Activated CD8-positive, alpha-beta memory T cell treated with anti-CD3 and anti-CD28 coated beads, Interleukin-2, amount 50 U/mL, for 1 hour (primary cell): ENCODE data around the gene RAF1.
A peak's percentile ranks its signal among the peaks of the same experiment; 100 is the strongest.
"Not testable (repeated sequence)": the region's sequence is repeated elsewhere in the genome, so short reads cannot be mapped to it uniquely, and the experiment has no call there.

Experiments used
- DNase-seq: peaks from one replicate; pipeline ENCODE4 v3.0.0-alpha.2; 2020; ENCODE audit errors: extremely low read depth

The RAF1 gene

DNA sequence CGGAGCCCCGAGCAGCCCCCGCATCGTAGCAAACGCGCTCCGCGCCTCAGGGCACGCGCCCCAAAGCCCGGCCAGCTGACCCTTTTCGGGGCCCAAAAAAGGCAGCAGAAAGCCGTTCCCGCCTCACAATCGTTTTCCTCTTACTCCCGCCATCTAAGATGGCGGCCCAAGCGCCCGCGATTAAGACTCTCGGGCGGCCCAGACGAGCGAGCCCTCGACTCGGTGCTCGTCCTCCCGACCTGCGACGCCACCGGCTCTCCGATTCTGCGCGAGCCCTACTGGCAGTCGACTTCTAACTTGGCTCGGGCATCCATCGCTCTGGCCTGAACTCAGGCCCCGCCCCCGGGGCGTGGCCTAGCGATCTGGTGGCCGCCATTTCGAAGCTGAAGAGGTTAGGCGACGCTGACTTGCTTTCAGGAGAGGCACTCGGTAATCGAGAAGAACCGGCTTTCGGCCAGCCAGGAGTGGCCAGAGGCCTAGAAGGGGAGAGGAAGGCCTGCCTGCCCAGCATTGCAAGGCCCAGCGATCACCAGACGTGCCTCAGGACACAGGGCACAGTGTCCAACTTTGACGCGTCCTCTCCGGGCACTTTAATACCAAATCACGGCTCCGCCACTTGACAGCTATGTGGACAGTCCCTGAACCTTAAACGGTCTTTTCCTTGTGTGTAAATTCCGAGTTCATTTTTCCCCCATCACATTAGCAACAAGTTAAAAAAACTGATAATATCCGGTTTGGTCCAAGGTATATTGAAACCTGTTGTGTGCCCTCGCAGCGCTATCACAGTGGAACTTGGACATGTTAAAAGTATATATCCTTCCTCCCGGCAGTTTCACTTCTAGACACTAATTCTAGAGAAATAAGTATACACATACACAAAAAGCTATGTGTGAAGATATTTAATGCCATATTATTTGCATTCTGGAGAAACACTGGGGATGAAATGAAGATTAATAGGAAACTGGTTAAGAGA lies at the start of gene RAF1:
Gene RAF1, minus strand, starts transcription at position 182 of the 973 bp plus-strand sequence. CDS start 45,396 bp downstream, outside the sequence.
- DNase-seq, result peak; percentile 86

DNA sequence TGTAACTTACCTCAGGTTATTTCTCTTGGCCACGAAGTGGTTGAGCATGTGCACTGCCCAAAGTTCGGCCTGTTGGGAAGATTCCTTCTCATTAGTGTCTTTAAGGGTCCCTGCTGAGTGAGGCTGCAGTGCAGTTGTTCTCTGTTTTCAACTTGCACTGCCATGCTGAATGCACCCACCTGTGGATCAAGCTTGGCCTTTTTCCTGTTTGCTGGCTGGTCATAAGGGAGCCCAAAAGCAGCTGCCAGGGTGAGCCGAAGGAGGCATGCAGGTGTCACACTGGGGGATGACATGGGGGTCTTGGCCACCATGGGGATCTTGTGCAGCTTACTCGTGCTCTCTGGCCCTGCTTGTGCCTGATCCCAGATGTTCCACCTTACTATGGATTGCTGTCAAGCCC lies 46.1 kb upstream of the RAF1 start:
- no peak for DNase-seq

DNA sequence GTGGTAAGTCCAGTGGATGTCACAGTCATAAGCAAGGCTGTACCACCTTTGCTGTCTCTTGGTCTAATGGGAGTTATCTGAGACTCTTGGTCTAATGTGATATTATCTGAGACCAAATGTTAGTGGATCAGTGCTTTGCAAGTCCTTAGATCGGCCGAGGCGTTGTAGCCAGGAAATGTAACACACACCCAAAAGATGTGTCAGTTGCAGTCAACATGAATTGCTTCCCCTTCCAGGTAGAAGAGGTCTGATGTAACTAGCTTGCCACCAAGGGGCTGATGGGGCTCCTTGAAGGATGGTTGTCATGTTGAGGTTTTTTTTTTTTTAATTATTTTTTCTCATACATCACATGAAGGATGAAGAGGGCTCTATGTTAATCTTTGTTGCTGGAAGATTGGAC lies 45.4 kb upstream of the RAF1 start:
- no peak for DNase-seq

GRCh38 chr3:12708584-12709192 lies 44.8 kb upstream of the RAF1 start:
- DNase-seq, result no peak

GRCh38 chr3:12707449-12707848 lies 43.5 kb upstream of the RAF1 start:
- no peak for DNase-seq

DNA sequence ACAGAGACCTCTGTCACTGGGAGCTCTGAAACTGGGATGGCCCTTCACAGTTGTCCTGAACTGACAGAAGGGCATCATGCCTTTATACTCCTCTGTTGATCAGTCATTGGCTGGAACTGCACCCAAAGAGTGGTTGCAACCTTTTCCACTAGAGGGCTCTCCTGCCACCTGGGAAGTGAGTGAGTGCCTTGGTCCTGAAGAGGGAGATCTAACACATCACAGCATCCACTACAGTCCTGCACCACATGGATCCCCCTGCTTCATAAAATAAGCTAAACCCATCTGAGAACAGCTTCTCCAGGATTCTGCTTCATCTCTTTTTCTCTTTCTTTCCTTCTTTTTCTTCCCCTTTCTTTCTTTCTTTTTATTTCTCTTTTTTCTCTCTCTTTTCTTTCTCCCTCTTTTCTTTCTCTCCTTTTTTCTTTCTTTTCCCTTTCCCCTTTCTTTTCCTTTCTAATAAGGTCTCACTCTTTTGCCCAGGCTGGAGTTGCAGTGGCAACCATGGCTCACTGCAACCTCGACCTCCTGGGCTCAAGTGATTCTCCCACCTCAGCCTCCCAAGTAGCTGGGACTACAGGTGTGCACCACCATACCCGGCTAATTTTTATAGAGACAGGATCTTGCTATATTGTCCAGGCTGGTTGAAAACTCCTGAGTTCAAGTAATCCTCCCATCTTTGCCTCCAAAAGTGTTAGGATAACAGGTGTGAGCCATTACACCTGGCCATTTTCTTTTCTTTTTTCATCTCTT lies 42.8 kb upstream of the RAF1 start:
- DNase-seq, result peak; percentile 11

DNA sequence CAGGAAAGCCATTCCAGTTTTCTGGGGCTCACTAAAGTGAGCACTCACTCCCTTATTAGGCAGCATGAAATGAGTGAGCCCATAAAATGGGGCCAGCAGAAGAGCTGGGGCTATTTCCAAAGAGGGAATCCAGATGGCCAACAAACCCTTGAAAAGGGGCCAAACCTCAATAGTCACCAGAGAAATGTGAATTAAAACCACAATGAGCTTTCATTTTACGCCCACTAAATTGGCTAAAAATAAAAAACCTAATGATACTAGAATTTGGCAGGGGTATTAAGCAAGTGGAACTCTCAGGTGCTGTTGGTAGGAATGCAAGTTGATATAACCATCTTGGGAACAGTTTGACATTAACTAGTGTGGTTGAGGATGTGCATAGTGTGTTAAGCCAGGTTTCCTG lies 42.1 kb upstream of the RAF1 start:
- DNase-seq, result no peak

GRCh38 chr3:12705374-12705926 lies 41.5 kb upstream of the RAF1 start:
- no peak for DNase-seq

GRCh38 chr3:12702501-12702900 lies 38.6 kb upstream of the RAF1 start:
- DNase-seq, result no peak

- DNase-seq, result not testable (repeated sequence)
Measured at GRCh38 chr3:12701601-12702000, 37.7 kb upstream of the RAF1 start.

DNA sequence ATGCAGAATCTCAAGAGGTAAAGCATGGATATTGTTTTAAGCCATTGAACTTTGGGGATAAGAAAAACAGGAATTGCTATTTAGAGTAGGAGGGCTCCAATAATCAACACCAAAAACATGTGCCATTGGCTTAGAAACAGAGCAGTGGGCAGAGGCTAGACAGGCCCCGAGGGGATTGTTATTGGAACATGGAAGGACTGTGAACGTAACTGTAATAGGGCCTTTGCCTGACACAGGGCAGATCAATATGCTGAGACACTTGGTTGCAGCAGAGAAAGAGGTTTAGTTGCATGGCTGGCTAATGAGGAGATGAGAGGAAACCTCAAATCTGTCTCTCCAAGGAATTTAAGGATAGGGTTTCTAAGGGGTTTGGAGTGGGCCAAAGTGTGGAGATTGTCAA lies 36.9 kb upstream of the RAF1 start:
- no peak for DNase-seq

- DNase-seq, result no peak
Measured at GRCh38 chr3:12695916-12696315, 32.0 kb upstream of the RAF1 start.

DNA sequence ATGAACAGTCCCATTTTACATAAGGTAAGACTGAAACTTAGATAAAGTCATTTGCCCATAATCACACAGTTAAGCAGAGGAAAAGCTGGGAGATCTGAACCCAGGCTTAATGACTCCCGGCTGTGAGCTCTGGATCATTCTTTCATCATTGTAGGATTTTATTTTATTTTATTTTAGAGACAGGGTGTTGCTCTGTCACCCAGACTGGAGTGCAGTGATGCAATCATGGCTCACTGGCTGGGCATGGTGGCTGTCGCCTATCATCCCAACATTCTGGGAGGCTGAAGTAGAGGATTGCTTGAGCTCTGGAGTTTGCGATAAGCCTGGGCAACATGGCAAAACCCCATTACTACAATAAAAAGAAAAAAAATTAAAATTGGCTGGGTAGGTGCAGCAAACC lies 31.2 kb upstream of the RAF1 start:
- no peak for DNase-seq

- no peak for DNase-seq
Measured at GRCh38 chr3:12692444-12692843, 28.5 kb upstream of the RAF1 start.

- no peak for DNase-seq
Measured at GRCh38 chr3:12689997-12690711, 26.2 kb upstream of the RAF1 start.

DNA sequence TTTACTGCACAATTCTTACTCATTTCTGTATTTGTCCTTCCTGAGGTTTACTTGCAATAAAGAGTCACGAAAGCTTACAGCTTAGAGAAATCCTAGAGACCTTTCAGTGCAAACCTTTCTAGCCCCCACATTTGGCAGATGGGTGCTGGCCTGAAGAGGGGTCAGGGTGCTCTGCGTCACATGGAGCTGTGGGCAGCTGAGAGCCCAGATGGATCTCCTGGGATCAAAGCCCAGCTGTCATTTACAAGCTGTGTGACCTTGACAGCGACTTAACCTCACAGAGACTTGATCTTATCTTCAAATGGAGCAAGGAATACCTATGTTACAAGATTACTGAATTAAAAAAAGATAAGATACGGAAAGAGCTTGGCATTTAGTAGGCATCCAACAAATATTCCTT lies 24.0 kb upstream of the RAF1 start:
- no peak for DNase-seq

DNA sequence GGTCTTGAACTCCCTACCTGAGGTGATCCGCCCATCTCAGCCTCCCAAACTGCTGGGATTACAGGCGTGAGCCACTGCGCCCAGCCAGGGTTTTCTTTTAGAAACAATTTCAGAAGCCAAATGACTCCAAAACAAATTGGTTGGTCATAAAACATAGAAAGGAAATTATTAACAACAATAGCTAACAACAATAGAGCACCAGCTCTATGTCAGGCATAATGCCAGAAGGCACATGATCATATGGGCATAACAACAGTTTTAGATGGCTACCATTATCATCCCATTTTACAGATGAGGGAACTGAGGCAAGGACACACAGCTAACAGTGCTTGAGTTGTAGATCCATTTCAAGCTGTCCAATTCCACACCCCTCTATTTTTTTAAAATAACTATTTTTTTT lies 22.2 kb upstream of the RAF1 start:
- no peak for DNase-seq

DNA sequence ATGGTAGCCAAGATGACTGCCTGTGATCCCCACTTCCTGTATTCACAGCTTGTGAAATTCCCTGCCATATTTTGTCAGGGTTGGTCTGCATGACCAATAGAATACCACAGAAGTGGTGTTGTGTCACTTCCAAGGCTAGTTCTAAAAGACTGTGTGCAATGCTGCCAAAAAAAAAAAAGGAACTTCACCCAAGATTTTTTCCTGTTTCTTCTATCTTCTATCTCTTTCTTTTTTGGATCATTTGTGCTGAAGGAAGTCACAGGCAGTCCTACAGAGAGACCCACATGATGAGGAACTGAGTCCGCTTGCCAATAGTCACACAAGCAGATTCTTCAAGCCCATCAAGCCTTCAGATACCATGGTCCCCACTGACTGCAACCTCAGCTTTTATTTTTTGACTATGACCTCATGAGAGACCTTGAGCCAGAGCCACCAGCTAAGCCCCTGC lies 18.1 kb upstream of the RAF1 start:
- DNase-seq, result no peak

- DNase-seq, result no peak
Measured at GRCh38 chr3:12681089-12681942, 17.4 kb upstream of the RAF1 start.

DNA sequence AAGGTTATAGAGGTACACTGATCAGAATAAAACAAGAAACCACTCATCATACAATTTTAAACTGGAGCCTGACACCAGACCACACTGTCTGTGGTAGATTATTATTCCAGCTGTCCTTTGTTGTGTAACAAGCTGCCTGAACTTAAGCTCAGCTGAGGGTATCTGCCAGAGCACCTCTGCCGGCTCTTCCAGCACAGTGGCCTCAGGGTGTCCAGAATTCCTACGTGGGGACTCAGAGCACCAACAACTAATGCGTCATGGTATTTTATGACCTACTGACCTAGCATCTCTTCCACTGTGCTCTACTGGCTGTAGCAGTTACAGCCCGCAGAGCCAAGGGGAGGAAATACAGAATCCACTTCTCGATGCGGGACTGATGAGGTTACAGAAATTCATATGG lies 15.6 kb upstream of the RAF1 start:
- DNase-seq, result no peak
